Measurements from ENCODE around the gene VSNL1. TPM values are rescaled to one million over a fixed set of nuclear protein-coding genes. Genes with fewer than 3 reads are reported as not detected.

The VSNL1 gene
- total RNA-seq, 1 experiment from 2014 or later: not detected

DNA sequence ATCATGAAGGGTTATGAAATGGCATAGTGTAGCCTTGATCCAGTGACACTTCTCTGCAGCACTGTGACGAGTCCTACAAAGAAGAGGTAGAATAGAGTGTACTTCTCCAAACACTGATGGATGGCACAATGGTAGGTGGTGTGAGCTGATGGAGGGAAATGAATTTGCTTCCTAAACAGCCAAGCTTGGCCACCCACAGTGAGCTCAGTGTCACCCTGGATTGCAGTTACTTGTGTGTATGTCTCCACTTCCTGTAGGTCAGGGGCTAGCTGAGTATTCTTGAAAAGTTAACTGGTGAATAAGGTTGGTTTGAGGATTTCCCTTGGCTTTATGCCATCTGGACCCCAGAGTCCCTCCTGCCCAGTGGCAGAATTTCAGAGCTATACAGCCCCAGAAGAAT, 75.9 kb downstream of the VSNL1 start:
- Mint-ChIP-seq H3K4me1 (ENCODE audit: low read depth, unreplicated experiment) (peaks cover 7% of the 10 kb centered on the region), H3K27me3 (ENCODE audit: unreplicated experiment) (peaks cover 16% of the 10 kb centered on the region), H3K4me3 (ENCODE audit: low read depth, unreplicated experiment) (no peak overlapping the region), H3K9me3 (ENCODE audit: low read depth, unreplicated experiment) (no peaks in the 10 kb centered on the region), H3K27ac (ENCODE audit: unreplicated experiment) (no peak overlapping the region), H3K36me3 (ENCODE audit: insufficient read depth, unreplicated experiment) (no peaks in the 10 kb centered on the region)
- BruUV-seq (replicated peaks): no TSS peak
- no peak for DNase-seq
- intact Hi-C loops (cut with micrococcal nuclease; ENCODE audit: unreplicated experiment): no loop called here
- CTCF ChIA-PET: interaction anchor here (1.4 kb wide), 1 partner anchor 55 kb away, joined by 4 read pairs; no protein-coding TSS in a partner anchor
- TF ChIP-seq, protein P1, sequence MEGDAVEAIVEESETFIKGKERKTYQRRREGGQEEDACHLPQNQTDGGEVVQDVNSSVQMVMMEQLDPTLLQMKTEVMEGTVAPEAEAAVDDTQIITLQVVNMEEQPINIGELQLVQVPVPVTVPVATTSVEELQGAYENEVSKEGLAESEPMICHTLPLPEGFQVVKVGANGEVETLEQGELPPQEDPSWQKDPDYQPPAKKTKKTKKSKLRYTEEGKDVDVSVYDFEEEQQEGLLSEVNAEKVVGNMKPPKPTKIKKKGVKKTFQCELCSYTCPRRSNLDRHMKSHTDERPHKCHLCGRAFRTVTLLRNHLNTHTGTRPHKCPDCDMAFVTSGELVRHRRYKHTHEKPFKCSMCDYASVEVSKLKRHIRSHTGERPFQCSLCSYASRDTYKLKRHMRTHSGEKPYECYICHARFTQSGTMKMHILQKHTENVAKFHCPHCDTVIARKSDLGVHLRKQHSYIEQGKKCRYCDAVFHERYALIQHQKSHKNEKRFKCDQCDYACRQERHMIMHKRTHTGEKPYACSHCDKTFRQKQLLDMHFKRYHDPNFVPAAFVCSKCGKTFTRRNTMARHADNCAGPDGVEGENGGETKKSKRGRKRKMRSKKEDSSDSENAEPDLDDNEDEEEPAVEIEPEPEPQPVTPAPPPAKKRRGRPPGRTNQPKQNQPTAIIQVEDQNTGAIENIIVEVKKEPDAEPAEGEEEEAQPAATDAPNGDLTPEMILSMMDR (IDR thresholded peaks at IDR 0.05; ENCODE audit: unreplicated experiment): no peak

DNA sequence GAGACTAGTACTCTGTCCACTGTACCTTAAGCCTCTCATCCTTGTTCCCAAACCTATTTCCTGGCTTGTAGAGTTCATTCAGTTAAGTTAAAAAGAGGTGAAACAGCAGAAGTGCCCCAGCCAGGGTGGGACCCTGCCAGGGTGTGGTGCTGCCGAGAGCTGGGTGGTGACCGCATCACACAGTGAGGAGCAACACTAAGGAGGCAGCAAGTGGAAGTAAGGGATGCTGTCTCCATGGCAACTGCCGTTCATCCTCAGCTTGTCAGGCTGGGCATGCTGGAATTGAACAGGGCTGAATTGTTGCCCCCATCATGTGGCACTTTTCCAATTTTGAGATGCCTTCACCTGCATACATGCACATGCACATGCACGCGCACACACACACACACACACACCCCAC, 77.0 kb downstream of the VSNL1 start:
- no peak overlapping the region for H3K4me3 Mint-ChIP-seq (ENCODE audit: low read depth, unreplicated experiment)
- H3K4me1 Mint-ChIP-seq (ENCODE audit: low read depth, unreplicated experiment): peaks cover 7% of the 10 kb centered on the region
- H3K27ac Mint-ChIP-seq (ENCODE audit: unreplicated experiment): no peak overlapping the region
- peaks cover 16% of the 10 kb centered on the region for H3K27me3 Mint-ChIP-seq (ENCODE audit: unreplicated experiment)
- no peak for DNase-seq
- peaks cover 2% of the 10 kb centered on the region for H3K9me3 Mint-ChIP-seq (ENCODE audit: low read depth, unreplicated experiment)
- no peaks in the 10 kb centered on the region for H3K36me3 Mint-ChIP-seq (ENCODE audit: insufficient read depth, unreplicated experiment)
- no TSS peak for BruUV-seq (replicated peaks)
- intact Hi-C loops (cut with micrococcal nuclease; ENCODE audit: unreplicated experiment): no loop called here
- CTCF ChIA-PET: no interaction called here
- TF ChIP-seq, protein P1 (IDR thresholded peaks at IDR 0.05; ENCODE audit: unreplicated experiment): no peak

DNA sequence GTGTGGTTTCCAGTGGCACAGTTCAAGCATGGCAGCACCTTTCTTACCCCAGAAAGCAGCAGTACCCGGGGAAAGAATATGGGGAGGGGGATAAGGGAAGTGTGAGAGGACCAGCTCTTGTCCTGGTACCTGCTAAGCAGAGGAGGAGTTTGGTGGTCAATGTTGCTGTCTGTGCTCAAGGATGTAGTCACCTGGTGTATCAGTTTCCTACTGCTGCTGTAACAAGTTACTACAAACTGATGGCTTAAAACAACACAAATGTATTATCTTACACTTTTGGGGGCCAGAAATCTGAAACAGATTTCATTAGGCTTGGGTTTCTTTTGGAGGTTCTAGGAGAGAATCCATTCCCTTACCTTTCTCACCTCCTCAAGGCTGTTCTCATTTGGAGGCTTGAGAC, 77.5 kb downstream of the VSNL1 start:
- Mint-ChIP-seq H3K27ac (ENCODE audit: unreplicated experiment) (no peak overlapping the region), H3K9me3 (ENCODE audit: low read depth, unreplicated experiment) (peaks cover 2% of the 10 kb centered on the region), H3K36me3 (ENCODE audit: insufficient read depth, unreplicated experiment) (no peaks in the 10 kb centered on the region), H3K4me1 (ENCODE audit: low read depth, unreplicated experiment) (peaks cover 7% of the 10 kb centered on the region), H3K4me3 (ENCODE audit: low read depth, unreplicated experiment) (no peak overlapping the region), H3K27me3 (ENCODE audit: unreplicated experiment) (peaks cover 15% of the 10 kb centered on the region)
- CTCF ChIA-PET: no interaction called here
- TF ChIP-seq, protein P1 (IDR thresholded peaks at IDR 0.05; ENCODE audit: unreplicated experiment): no peak
- no TSS peak for BruUV-seq (replicated peaks)
- no peak for DNase-seq
- intact Hi-C loops (cut with micrococcal nuclease; ENCODE audit: unreplicated experiment): no loop called here

DNA sequence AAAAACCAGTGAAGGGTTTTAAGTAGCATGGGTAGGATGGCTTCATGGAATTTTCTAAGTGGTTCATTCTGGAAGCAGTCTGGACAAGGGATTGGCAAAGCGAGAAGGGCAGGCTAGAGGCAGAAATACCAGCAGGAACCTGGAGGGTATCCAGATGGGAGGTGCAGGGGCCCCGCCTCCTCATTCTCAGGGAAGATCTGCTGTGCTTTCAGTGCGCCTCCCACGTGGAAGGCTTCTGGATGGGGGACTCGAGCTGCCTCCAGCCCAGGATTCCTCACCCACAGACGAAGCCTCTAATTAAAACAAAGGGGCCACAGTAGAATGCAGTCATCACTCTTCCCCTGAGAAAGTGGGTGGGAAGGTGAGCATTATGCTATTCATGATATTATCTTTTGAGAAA, 79.8 kb downstream of the VSNL1 start:
- no peaks in the 10 kb centered on the region for H3K36me3 Mint-ChIP-seq (ENCODE audit: insufficient read depth, unreplicated experiment)
- H3K27me3 Mint-ChIP-seq (ENCODE audit: unreplicated experiment): no peaks in the 10 kb centered on the region
- no peak for DNase-seq
- H3K4me1 Mint-ChIP-seq (ENCODE audit: low read depth, unreplicated experiment): peaks cover 7% of the 10 kb centered on the region
- peaks cover 2% of the 10 kb centered on the region for H3K9me3 Mint-ChIP-seq (ENCODE audit: low read depth, unreplicated experiment)
- TF ChIP-seq, protein P1 (IDR thresholded peaks at IDR 0.05; ENCODE audit: unreplicated experiment): no peak
- H3K27ac Mint-ChIP-seq (ENCODE audit: unreplicated experiment): no peak overlapping the region
- H3K4me3 Mint-ChIP-seq (ENCODE audit: low read depth, unreplicated experiment): no peak overlapping the region
- BruUV-seq (replicated peaks): no TSS peak
- CTCF ChIA-PET: no interaction called here
- intact Hi-C loops (cut with micrococcal nuclease; ENCODE audit: unreplicated experiment): no loop called here

Data from Calu3 (cell line).